GM21529 (cell line): Measurements from ENCODE around the gene ZNRD2.

Experiments
- ATAC-seq: cut with Tn5 transposase; IDR thresholded peaks from one replicate; pipeline ENCODE4 v1.9.1; 2021; ENCODE audit not compliant: unreplicated experiment

Gene ZNRD2

DNA sequence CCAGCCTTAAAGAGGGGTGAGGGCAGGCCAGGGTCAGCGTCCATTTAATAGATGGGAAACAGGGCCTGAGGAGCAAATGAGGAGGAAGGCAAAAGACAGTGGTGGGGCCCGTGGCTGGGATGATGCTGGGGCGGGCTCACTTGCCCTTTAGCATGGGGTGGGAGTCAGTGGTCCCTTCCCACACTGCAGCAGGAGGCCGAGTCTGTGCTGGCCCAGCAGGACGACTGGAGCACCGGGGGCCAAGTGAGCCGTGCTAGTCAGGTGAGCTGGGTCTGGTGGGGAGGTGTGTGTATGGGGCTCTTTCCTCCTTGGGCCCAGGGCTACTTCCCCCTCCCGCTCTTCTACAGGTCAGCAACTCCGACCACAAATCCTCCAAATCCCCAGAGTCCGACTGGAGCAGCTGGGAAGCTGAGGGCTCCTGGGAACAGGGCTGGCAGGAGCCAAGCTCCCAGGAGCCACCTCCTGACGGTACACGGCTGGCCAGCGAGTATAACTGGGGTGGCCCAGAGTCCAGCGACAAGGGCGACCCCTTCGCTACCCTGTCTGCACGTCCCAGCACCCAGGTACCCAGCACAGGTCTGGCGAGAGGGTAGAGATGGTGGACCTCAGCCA, 32.6 kb upstream of the ZNRD2 start:
- no peak for ATAC-seq

DNA sequence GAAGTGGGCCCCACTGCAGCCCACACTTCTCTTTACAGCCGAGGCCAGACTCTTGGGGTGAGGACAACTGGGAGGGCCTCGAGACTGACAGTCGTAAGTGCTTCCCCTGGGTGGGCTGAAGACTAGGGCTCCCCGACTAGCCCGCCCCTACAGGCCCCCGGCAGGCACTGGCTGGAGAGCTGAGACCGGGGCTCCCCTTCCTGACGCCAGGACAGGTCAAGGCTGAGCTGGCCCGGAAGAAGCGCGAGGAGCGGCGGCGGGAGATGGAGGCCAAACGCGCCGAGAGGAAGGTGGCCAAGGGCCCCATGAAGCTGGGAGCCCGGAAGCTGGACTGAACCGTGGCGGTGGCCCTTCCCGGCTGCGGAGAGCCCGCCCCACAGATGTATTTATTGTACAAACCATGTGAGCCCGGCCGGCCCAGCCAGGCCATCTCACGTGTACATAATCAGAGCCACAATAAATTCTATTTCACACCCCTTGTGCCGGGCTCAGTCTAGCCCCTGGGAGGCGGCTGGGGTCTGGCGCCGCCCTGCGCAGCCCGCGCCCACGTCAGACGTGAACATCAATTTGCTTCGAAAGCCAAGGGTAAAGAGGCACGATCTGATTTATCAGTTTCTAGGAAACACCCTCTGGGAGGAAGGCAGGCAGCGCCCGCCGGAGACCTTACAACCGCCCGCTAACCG, 31.9 kb upstream of the ZNRD2 start:
- no peak for ATAC-seq

DNA sequence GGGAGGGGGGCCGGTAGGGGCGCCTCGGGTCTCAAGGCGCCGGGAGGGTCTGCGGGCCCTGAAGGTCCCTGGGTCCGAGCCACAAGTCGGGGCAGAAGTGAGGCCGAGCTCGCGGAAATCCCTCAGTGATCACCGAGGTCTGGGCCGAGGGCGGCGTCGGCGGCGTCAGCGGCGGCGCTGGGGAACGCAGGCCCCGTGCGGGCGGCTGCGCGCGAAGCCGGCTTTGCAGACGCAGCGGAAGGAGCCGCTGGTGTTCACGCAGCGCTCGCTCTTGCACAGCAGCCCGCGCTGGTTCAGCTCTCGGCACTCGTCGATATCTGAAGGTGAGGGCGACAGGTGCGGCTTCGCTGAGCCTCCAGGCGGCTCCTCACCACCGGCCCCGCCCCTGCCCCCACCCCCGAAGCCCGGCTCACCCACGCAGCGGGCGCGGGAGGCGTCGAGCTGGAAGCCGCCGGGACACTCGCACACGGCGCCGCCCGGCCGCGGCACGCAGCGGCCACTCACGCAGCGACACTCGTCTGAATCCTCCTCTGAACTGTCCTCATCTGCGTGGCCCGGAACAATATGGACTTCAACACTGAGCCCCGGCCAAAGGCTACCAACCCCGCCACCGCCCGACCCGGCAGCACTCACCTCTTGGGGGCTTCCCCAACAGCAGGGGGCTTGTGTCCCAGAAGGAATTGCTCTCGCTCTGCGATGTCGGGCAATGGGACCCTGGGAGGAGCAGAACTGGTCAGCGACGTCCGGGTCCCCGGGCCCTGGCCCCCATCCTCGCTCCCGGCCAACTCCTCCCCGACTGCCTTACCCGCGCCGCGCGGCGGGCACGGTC, 31.1 kb upstream of the ZNRD2 start:
- ATAC-seq = no peak

DNA sequence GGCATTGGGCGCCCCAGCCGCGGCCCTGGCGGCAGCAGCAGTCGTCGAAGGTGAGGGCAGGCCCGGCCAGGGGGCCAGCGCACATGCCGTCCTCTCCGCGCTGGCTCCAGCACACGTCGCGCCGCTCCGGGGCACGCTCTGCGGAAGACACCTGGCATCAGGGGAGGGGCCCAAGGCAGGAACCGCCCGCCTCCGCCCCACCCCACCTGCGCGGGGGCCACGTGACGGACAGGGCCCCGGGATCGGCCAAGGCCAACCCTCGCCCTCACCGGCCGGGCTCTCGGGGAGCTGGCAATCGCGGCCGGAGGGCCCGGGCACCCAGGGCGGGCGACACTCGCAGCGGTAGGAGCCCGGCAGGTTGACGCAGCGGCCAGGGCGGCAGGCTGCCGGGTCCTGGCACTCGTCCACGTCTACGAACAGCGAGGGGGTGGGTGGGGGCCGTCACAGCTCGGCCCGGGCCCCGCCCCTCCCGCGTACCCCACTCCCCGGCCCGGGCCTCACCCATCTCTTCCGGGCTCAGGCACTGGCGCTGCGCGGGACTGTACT, 30.5 kb upstream of the ZNRD2 start:
- peak; percentile 49 for ATAC-seq

DNA sequence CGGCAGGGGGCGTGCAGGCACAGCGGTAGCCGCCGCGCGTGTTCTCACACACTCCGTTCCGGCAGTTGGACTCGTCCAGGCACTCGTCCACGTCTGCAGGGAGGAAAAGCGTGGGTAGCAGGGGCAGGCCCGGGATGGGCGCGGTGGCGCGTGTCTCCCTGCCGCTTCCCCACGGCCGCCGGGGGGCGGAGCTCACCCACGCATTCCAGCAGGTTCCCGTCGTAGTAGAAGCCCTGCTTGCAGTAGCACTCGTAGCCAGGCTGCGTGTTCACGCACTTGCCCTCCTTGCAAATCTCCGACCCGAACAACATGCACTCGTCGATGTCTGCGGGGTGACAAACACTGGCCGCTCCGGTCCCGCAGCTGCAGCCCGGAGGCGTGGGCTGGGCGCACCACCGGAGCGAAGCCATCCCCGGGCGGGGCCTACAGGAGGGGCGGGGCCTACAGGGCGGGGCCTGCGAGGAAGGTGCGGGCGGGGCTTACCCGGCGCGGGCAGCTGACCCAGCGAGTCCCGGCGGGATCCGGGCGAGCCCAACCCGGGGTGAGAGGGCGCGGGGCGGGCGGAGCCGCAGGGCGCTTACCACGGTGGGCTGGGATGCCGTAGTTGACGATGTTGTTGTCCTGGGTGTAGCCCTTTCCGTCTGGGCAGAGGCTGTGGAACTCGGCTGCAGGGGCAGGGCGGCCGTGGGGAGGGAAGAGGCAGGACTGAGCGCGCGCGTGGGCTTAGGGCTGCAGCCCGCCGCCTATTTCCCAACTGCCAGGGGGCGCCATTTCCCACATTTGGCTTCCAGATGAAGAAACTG, 29.8 kb upstream of the ZNRD2 start:
- ATAC-seq = peak; percentile 65

DNA sequence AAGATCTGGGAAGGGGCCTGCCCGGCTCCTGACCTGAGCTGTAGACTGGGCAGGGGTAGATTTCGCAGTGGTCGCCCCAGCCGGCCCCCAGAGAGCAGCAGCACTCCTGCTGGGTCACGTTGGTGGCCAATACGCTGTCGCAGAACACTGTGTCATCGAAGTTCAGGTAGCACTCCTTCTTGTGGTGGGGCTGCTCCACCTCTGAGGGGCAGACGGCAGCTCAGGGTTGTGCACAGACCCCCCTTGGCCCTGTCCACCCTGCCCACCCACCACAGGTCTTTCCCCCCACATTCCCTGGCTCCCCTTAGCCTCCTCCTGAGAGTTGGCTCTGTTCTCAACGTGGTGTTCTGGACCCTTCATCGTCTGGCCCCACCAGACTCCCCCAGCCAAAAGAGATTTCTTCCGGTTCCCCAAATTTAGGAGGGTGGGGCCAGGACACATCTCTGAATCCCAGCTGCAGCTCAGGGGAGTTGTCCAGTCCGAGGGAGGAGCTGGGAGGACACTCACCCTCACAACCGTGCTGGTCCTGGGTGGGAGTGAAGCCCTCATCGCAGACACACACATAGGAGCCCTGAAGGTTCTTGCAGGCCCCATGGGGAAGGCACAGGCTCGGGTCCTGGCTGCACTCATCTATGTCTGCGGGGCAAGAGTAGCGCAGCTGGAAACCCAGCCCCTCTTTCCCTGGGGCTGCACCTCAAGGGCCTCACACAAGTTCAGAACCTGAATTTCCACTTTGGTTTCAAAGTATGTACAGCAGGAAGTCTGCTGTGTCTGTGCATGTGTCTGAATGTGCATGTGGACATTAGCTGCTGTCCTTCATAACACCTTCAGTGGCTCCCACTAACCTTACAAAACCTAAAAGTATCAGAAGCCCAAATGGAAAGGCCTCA, 28.9 kb upstream of the ZNRD2 start:
- ATAC-seq = no peak

DNA sequence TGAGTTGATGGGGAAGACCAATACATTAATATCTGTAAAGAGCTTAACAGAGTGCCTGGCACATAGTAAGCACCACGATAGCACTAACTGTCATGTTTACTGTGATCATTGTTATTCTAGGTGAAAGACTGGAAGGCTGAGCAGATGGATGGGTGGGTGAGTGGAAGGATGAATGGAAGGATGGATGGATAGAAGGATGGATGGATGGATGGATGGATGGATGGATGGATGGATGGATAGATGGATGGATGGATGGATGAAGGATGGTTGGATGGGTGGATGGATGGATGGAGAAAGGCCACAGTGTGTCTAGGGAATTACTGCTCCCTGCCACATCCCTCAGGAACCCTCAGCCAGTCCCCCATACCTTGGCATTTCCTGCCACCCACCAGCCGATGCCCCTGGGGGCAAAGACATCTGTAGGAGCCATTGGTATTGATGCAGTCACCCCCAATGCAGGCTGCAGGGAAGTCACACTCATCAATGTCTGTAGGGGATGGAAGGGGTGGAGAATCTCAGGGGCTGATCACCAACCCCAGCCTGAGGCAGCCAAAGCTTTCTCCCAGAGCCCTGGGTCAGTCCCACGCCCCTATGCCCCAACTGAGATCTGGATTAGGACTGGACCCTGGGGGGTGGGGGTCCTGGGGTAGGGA, 27.4 kb upstream of the ZNRD2 start:
- no peak for ATAC-seq

DNA sequence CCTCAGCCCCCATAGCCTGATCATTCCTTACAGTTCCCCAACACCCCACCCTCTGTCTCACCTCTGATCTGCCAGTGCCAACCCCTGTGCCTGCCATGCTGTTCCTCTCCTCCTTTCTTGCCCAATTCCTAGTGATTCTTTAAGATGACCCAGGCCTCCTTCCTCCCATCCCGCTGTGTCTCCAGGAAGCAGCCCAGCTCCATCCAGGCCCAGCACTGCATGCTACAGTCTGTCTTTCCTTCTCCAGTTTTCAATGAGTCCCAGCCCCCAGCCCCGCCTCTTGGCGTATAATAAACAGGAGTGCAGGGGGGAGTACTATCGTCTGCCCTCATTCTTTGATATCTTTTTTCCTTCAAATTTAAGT, 24.4 kb upstream of the ZNRD2 start:
- ATAC-seq = no peak

DNA sequence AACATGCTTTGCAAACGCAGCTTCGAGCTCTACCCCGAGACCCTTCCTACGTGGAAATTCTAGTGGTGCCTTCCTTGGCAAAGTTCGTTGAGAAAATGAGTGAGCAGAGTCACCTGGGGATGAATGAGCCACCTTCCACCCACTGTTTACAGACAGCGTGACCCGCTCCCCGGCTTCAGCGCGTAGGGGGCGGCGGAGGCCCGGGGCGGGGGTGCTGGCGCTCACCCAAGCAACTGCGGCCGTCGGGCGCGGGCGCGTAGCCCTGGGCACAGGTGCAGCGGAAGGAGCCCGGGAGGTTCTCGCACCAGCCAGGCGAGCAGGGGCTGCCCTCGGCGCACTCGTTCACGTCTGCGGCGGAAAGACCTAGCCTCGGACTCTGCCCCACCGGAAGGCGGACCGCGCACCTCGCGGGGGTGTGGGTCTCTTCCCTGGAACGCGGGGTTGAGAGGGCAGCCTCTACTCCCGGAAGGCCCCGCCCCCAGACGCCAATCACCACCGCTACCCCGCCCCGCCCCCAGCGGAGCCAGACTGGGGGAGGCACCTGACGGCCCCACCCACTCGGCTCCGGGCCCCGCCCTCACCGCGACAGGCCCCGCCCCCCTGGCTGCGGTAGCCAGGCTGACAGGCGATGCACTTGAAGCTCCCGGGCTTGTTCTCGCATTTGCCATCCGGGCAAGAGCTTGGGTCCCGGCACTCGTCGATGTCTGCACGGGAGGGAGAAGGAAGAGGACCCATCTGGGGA, 23.9 kb upstream of the ZNRD2 start:
- ATAC-seq = peak; percentile 73

DNA sequence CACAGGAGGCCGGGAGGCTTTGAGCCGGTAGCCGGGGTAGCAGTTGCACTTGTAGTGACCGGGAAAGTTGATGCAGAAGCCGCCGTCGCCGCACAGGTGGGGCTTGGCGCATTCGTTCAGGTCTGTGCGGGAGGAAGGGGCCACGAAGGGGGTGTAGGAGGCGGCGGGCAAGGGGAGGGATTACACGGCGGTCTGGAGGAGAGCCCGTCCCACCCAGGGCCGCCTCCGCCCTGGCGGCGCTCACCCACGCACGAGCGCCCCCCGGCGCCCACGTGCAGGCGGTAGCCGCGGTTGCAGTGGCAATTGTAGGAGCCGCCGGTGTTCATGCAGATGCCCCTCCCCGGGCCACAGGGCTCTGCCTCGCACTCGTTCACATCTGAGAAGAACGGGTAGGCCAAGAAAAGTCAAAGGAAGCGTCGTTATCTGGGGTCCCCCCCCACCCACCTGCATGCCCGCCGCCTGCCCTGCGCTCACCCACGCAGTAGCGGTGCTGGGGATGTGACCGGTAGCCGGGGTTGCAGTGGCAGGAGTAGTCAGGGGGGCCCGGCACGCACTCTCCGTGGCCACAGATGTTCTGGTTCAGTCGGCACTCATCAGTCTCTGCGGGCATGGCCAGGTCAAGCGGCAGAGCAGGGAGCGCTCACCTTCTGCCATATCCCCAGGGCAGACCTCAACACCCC, 22.7 kb upstream of the ZNRD2 start:
- ATAC-seq = no peak

DNA sequence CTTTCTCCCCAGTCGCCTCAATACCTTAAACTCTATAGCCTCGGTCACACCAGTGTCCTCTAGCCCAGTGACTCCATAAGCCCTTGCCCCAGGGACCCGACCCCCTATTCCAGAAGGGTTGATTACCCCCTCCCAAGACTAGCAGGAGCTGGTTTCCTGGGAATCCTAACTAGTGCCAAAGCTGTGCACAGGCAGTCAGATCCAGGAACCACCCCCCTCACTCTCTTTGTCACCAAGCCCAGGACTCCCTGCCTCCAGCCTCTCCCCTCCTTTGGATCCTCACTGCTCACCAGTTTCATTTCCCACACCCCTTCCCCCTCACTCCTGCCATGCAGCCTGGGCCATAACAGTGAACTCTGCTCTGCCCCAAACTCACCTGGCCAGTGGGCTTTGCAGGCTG, 21.9 kb upstream of the ZNRD2 start:
- no peak for ATAC-seq

DNA sequence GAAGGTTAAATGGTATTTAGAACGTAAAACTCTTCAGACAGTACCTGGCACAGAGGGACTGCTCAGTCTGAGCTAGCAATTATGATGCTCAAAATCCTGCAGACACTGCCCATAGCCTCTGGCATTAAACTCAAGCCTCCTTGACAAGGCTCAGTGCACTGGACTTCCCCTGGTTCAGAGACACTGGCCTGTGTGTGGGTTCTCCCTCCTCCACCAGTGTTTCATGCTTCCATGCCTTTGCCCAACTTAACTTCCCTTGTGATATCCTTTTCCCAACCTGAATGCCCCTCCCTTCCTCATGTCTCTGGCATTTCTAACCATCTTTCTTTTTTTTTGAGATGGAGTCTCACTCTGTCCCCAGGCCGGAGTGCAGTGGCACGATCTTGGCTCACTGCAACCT, 21.2 kb upstream of the ZNRD2 start:
- ATAC-seq = no peak

DNA sequence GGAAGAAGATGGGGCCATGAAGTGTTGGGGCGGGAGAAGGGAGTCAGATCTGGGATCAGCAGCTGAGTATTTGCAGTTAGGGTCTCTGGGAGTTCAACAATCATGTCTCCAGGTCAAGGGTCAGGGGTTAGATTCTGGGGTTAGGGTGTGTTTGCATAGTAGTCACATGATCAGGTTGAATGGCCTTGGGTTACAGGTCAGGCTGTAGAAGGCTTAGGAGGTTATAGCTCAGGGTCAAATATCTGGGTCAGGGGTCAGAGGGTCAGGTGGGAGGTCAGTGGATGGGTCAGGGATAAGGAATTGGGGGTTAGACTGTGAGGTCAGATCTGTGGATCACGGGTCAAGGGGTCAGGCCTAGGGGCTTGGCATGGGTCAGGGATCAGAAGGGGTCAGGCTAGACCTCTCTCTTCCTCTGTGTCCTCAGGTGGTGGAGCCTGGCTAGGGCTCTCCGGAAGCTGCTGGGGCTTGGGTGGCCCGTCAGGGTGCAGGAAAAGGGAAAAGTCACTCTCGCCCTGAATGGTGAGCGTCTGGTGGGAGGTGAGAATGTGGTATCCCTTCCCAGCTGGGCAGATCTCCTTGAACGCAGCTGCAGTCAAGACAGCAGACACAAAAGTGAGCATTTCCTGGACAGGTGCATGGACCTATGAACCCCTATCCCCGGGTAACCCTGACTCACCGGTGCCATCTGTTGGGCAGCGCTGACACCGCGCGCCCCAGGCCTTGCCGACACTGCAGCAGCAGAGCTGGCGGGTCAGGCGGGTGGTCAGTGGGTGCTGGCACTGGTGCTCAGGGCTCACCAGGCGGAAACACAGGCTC, 18.5 kb upstream of the ZNRD2 start:
- peak; percentile 65 for ATAC-seq

DNA sequence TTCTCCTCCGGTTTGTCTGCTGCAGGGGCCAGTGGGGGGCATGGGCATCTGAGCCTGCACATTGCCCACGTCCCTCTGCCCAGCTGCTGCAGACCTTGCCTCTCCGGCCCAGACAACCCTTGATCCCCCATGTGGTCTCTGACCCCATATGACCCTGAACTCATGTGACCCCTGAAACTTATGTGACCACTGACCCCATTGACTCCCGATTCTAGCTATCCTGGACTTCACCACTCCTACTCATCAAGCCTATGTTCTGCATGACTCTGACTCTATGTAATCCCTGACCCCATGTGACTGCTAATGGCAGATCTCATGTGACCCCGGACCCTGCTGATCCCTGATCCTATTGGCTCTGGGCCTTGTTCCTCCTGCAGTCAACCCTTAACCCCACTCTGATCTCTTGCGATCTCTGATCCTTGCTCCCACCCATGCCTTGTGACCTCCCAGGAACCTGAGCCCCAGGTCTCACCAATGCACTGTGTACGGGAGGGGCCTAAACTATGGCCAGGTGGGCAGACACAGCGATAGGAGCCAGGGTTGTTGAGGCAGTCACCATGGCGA, 17.8 kb upstream of the ZNRD2 start:
- no peak for ATAC-seq

DNA sequence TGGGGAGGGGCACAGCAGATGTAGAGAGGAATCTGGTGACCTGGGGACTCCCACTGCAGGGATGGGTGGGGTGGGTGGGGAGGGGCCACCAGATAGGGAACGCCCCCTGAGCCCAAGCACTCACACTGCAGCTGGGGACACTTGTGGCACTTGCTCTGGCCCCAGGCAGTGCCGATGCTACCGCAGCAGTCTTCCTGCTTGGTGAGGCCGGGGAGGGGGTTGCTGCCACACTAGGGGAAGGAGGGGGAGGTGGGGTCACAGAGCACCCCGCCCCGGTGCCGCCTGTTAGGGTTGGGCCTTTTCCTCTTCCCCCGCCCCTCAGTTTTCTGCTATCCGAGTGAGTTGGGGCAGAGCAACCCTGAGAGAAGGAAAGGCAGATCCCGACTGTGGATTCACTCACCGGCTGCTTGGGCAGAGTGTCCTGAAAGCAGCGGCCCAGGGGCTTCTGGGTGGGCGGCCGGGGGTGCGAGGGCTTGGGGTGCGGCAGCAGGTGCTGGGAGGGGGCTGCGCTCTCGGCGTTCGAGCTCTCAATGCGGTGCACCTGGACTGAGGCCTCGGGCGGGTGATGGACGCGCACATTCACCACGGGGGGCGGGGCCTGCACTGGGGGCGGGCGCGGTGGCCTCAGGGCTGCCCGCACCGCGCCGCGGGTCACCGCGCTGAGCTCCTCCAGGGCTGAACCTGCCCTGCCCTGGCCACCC, 16.8 kb upstream of the ZNRD2 start:
- no peak for ATAC-seq

DNA sequence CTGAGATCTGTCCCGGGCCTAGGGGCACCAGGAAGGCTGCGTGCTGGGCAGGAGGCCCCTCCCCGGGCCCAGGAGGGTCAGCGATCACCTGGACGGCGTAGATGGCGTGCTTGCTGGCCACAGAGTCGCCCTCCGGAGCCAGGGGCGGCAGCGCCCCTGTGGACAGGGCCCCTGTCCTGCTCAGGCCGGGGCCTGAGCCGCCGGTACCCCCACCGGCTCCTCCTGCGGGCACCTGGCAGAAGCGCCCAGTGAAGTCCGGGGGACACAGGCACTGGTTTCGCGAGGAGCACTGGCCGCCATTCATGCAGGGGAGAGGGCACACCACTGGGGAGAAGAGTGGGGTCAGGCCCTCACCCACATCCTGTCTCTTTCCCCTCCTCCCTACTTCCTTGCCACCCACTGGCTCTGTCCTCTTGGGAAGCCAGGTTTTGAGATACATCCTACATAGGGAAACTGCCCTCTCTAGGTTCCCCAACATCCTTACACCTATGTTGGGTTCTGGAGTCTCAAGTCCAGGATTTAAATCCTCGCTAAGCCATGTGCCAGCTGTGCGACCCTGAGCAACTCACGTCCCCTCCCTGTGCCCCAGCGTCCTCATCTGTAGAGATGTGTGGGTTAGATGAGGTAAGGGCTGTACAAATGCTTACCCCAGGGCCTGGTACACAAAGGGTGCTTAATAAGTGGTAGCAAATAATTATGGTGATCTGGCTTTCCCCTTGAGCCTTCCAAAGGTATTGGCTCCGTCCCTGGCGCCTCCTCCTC, 16.0 kb upstream of the ZNRD2 start:
- ATAC-seq = no peak
